Endothelial cell of umbilical vein (primary cell): ENCODE data around the gene HSD17B4.

Experiments
- EZH2 ChIP-seq: IDR thresholded peaks from 2 replicates; pipeline ENCODE4 v1.6.1; 2012; ENCODE audit warnings: borderline replicate concordance, low read depth, mild to moderate bottlenecking, moderate library complexity, low read length, inconsistent platforms; ENCODE audit not compliant: severe bottlenecking
- FOS ChIP-seq: IDR thresholded peaks from 2 replicates; pipeline ENCODE4 v1.6.1; 2011; ENCODE audit warnings: mild to moderate bottlenecking, low read length, moderate library complexity, borderline replicate concordance; ENCODE audit not compliant: insufficient read depth
- GATA2 ChIP-seq: IDR thresholded peaks from 2 replicates; pipeline ENCODE4 v1.7.0; 2011; ENCODE audit warnings: low read depth, mild to moderate bottlenecking, moderate library complexity, mixed read lengths, low read length; ENCODE audit not compliant: insufficient read length, insufficient read depth
- JUN ChIP-seq: IDR thresholded peaks from 2 replicates; pipeline ENCODE4 v1.6.1; 2011; ENCODE audit warnings: borderline replicate concordance, low read depth; ENCODE audit not compliant: insufficient read length, insufficient read depth
- MYC ChIP-seq: IDR thresholded peaks from one replicate; pipeline ENCODE4 v1.6.1; 2011; ENCODE audit warnings: mild to moderate bottlenecking, low read depth, low read length
- POLR2A ChIP-seq: IDR thresholded peaks from 2 replicates; pipeline ENCODE4 v1.6.1; 2012; ENCODE audit warnings: low read depth, mild to moderate bottlenecking, control low read depth, low read length
- POLR2AphosphoS5 ChIP-seq: IDR thresholded peaks from 2 replicates; pipeline ENCODE4 v1.6.1; 2012; ENCODE audit warnings: low read depth, mild to moderate bottlenecking, control low read depth, low read length, moderate library complexity; ENCODE audit not compliant: insufficient read depth
- TF ChIP-seq, protein P1 (sequence below), 2 donors: IDR thresholded peaks; 1 replicate in 1 of 2; 2 replicates in 1 of 2; pipeline ENCODE4 v1.5.1; 2011; ENCODE audit warnings: low read length in 2 of 2, mild to moderate bottlenecking in 2 of 2, moderate library complexity in 2 of 2, control low read depth in 1 of 2, inconsistent platforms in 1 of 2, low read depth in 1 of 2; ENCODE audit not compliant: insufficient read depth in 1 of 2; ENCODE audit errors: extremely low read depth in 1 of 2
- TF ChIP-seq, protein P2 (sequence below): IDR thresholded peaks from 2 replicates; pipeline ENCODE4 v1.6.1; 2011; ENCODE audit not compliant: insufficient read depth, insufficient read length

DNA sequence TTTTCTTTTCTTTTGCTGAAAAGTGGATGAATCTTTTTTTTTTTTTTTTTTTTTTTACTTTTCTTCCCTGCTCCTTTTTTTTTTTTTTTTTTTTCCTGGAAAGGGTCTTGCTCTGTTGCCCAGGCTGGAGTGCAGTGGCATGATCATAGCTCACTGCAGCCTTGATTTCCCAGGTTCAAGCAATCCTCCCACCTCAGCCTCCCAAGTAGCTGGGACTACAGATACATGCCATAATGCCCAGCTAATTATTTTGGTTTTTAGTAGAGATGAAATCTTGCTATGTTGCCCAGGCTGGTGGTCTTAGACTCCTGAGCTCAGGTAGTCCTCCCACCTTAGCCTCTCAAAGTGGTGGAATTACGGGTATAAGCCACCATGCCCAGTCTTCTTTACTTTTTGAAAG, 20.9 kb downstream of the HSD17B4 start:
- no peak for TF ChIP-seq POLR2AphosphoS5
- TF ChIP-seq, protein P1, sequence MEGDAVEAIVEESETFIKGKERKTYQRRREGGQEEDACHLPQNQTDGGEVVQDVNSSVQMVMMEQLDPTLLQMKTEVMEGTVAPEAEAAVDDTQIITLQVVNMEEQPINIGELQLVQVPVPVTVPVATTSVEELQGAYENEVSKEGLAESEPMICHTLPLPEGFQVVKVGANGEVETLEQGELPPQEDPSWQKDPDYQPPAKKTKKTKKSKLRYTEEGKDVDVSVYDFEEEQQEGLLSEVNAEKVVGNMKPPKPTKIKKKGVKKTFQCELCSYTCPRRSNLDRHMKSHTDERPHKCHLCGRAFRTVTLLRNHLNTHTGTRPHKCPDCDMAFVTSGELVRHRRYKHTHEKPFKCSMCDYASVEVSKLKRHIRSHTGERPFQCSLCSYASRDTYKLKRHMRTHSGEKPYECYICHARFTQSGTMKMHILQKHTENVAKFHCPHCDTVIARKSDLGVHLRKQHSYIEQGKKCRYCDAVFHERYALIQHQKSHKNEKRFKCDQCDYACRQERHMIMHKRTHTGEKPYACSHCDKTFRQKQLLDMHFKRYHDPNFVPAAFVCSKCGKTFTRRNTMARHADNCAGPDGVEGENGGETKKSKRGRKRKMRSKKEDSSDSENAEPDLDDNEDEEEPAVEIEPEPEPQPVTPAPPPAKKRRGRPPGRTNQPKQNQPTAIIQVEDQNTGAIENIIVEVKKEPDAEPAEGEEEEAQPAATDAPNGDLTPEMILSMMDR (IDR thresholded peaks at IDR 0.05; ENCODE audit: extremely low read depth in 1 of 2, insufficient read depth in 1 of 2, low read depth in 1 of 2, low read length in 2 of 2) = no peak
- no peak for TF ChIP-seq FOS
- no peak for TF ChIP-seq EZH2
- TF ChIP-seq JUN = no peak
- no peak for TF ChIP-seq GATA2
- TF ChIP-seq POLR2A = no peak
- TF ChIP-seq, protein P2, sequence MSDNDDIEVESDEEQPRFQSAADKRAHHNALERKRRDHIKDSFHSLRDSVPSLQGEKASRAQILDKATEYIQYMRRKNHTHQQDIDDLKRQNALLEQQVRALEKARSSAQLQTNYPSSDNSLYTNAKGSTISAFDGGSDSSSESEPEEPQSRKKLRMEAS = no peak
- no peak for TF ChIP-seq MYC
